GM18498 (cell line): ENCODE results near the gene KLF17.

Experiments used
- ATAC-seq: cut with Tn5 transposase; IDR thresholded peaks from one replicate; pipeline ENCODE4 v1.9.1; 2021; ENCODE audit warnings: mild to moderate bottlenecking, moderate library complexity; ENCODE audit not compliant: unreplicated experiment

KLF17 gene, protein sequence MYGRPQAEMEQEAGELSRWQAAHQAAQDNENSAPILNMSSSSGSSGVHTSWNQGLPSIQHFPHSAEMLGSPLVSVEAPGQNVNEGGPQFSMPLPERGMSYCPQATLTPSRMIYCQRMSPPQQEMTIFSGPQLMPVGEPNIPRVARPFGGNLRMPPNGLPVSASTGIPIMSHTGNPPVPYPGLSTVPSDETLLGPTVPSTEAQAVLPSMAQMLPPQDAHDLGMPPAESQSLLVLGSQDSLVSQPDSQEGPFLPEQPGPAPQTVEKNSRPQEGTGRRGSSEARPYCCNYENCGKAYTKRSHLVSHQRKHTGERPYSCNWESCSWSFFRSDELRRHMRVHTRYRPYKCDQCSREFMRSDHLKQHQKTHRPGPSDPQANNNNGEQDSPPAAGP

DNA sequence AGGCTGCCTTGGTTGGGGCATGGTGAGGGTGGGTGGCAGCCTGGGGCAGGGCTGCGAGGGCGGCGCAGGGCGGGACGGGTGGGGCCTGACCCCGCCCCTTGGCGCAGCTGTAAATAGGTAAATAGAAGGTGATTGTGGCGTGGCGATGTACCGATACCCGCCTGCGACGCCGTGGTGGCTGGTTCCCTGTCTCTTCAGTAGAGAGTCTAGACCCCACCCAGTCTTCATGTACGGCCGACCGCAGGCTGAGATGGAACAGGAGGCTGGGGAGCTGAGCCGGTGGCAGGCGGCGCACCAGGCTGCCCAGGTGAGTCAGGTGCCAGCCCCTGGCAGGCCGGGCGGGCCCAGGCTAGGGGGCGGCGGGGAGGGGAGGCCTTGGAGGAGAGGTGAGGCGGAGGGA lies at the start of gene KLF17:
TSS of gene KLF17 (plus strand) at position 140 of the 400 bp plus-strand sequence. CDS start at position 227, 87 bp downstream.
- no peak for ATAC-seq

DNA sequence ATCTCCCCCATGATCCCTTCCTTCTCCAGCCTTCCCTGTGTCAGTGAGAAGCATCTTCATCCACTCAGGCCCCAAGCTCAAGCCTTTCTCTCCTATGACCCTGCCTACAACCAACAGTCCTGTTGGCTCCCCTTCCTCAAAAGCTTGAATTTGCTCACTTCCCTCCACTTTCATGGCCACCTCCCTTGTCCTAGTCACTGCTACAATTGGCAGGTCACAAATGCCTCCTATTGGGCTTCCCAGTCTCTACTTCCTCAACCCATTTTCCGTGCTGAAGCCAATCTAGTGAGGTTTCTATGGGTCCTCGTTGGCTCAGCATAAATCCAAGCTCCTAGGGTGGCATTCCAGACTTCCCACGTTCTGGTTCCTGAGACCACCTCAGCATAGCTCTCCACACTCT lies 47.2 kb upstream of the KLF17 start:
- ATAC-seq: no peak

DNA sequence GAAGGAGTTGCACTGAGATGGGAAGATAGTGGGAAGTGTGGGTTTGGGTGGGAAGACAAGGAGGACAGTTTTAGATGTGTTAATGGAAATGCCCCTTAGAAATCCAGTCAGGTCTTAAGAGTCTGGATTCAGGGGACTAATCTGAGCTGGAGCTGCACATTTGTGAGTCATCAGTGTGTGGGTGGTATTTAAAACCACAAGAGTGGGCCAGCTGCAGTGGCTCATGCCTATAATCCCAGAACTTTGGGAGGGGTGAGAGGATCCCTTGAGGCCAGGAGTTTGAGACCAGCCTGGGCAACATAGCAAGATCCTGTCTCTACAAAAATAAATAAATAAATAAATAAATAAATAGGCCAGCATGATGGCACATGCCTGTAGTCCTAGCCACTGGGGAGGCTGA lies 46.4 kb upstream of the KLF17 start:
- no peak for ATAC-seq

DNA sequence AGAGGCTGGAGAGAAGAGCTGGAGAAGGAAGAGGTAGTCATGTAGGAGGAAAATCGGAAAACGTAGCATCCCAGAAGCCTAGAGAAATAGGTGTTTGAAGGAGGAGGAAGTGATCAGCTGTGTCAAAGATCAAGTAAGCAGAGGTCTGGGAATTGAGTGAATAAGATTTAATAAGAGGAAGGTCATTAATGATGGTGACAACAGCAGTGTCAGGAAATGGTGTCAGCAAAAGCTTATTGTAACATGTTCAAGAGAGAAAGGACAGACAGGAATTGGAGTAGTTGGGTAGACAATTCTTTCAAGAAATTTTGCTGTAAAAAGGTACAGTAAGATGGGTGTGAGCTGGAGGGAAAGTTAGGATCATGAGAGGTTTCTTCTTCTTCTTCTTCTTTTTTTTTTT lies 45.8 kb upstream of the KLF17 start:
- ATAC-seq: no peak

DNA sequence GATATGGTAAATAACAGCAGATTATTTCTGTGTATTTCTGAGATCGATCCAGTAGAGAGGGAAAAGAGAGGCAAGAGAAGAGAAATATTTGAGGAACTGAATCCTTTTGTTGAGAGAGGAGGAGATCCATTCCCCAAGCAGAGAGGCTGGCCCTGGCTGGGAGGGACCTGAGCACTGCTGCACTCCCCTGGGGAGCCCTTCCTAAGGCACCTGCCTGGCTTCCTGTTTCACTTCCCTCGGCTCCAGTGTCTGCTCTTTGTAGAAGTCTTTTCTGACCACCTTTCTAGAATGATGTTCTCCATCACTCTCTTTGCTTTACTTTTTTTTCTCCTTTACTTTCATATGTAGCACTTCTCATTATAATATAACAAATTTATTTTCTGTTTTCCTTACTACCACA lies 45.1 kb upstream of the KLF17 start:
- ATAC-seq: no peak

DNA sequence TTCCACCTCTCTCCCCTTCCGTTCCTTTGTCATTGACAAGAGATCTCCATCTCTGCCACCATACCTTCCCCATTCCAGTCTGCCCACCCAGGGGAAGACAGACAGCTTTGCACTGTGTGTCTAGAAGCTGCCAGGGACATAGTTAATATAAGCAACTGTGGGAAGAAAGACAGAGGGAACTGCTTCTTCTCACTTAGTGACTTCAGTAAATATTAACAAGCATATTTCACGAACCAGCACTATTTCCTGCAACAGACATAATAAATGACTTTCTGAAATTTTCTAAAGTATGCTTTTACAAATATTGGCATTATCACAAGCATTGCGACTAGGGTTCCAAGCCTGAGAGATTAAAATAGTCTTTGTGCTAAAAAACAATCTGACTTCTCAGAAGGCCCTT lies 44.2 kb upstream of the KLF17 start:
- ATAC-seq: no peak

DNA sequence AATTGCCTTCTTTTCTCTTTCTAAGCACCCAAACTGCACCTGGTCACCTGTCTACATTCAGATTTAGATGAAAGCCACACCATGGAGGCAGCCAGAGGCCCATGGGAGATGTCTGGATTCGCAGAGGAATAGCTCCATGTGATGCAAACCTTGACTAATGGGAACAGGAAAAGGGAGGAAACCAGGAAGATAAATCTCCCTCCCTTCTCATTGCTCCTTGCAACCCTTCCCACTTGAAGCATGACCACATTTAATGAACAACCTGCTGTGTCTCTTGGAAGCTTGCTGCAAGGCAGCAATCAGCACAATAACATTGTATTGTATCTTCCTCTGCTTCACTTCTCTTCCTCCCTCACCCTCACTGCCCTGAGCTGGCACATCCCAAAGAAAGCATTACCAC lies 42.6 kb upstream of the KLF17 start:
- no peak for ATAC-seq

DNA sequence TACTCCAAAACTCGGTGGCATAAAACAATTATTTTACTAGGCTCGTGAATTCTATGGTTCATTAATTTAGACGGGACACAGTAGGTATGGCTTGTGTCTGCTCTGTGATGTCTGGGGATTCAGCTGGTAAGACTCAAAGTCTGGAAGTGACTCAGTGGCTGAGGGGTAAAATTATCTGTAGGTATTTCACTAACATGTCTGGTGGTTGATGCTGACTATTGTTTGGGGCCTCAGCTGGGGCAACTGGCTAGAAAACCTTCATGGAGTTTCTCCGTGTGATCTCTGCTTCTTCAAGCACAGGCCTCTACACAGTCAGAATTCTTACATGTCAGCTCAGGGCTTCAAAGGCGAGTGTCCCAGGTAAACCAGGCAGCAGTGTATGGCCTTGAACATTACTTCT lies 41.2 kb upstream of the KLF17 start:
- ATAC-seq: no peak

DNA sequence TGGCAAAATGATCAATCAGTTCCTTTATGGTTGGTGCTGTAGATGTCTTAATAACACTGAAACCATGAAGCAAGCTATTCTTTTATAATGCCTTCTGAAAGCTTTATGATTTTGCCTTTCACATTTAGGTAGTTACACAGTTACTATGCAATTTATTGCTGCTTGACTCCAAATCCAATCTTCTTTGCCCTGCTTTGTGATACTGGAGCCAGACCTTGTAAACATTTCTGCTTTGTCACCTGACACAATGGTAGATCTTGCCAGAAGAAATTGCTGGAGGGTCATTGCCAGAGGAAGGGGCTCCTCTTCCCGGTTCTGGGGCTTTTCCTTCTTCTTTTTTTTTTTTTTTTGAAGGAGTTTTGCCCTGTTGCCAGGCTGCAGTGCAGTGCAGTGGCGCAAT lies 40.5 kb upstream of the KLF17 start:
- no peak for ATAC-seq

DNA sequence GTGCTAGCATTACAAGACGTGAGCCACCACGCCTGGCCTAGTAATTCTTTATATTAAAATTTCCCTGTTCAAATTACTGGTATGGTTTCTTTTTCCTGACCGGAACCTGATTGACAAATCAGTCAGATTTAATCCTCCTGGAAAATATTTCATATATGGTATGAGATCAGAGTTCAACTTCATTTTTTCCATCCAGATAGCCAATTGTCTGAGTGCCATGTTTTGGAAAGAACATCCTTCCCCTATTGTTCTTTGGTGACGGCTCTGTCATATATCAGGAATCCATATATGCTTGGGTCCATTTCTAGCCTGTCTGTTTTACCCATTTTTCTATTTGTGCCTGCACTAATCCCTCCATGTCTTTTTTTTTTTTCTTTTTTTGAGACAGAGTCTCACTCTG lies 39.1 kb upstream of the KLF17 start:
- ATAC-seq: no peak

DNA sequence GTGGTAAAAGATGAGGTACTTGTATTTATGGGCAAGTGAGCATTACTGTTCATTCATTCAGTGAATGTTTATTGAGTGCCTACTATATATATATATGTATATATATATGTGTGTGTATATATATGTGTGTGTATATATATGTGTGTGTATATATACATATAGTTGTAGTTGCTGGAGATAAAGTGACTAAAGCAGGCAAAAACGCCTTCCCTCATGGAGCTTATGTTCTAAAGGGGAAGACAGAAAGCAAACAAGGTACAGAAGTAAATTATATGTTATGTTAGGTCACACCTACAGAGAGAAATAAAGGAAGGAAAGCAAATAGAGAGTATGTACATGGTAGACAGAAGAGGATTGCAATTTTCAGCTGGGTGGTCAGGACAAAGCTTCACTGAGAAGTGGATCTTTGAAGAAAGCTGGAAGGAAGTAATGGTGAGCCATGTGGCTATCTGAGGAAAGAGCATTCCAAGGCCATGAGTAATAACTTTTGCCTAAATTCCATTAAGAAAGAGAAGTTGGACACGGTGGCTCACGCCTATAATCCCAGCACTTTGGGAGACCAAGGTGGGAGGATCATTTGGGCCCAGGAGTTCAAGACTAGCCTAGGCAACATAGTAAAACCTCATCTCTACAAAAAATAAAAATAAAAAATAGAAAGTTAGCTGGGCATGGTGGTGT lies 33.5 kb upstream of the KLF17 start:
- no peak for ATAC-seq

DNA sequence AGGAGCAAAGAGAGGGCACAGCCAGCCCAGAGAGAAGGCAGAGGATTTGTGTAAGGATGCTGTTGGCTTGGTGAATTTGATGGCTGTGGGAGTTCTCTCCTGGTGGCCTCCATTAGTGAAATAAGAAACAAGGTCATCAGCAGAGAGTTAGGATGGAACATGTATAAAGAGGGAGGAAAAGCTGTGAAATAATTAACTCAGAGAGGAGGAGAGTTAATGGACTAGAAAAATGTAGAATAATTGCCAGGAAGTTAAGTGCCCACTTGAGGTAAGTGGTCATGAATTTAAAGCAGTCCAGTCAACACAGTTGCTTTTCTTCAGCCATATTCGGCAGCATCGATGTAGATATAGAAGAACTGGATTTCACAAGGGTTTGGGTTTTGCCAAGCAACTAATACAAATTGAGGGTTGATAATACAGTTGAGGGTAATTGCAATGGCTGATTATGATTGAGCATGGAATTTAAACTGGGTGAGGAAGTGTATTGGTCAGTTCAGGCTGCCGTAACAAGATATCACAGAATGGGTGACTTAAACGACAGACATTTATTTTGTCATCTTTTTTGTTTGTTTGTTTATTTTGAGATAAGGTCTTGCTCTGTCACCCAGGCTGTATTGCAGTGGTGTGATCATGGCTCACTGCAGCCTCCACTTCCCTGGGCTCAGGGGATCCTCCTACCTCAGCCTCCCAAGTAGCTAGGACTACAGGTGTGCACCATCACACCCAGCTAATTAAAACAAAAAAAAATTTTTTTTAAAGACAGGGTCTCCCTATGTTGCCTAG lies 31.7 kb upstream of the KLF17 start:
- ATAC-seq: no peak

DNA sequence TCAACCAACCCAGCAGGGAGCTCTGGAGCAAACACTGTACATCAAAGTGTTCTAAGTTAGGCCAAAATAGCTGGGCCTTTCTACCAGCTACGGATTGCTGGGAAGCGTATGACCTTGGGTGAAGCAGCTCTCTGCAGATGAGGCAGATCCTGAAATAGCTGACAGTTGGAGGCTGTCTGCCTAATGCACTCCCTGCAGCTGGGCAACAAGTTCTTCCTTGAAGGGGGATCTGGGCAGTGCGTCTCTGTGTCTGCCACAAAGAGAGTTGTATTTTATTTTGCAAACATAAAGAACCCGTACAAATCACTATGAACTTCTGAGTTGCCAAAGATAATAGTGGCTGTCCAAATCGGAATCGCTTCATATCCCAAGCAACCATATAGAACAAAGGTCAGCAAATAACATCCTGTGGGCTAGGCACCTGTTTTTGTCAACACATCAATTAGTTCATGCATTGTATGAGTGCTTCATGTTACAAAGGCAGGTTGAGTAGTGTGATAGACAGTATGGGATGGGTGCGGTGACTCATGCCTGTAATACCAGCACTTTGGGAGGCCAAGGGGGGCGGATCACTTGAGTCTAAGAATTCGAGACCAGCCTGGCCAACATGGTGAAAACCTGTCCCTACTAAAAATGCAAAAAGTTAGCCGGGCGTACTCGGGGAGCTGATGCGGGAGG lies 29.1 kb upstream of the KLF17 start:
- no peak for ATAC-seq

DNA sequence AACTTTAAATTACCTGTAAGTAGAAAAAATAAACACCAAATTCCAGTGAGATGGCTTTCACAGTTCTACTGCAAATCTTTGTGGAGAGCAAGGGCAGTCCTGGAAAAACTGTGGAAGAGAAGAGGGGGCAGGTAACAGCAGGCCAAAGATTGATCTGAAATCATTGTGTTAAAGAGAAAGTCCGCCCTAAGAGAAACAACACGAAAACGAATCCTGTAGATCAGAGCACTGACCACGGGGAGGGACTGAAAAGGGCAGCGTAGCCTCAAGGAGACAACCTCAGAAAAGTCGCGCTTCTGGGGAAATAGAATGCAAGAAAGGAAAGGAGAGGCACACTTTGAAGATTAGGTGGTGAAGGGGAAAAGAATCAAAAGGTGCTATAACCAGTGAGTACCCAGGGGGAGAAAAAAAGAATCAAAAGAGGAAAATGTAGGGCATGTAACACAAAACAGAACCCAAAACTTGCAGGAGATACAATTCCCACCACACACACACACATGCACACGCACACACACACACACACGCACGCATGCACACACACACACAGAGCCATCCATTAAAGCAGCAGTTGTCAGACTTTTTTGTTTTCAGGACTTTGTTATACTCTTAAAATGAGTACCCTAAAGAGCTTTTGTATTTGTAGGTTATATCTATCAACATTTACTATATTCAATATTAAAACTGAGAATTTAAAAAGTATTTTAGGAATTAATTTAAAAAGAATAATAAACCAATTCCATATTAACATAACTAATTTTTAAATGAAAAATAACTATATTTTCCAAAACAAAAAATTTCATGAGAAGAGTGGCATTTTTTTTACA lies 28.0 kb upstream of the KLF17 start:
- no peak for ATAC-seq

DNA sequence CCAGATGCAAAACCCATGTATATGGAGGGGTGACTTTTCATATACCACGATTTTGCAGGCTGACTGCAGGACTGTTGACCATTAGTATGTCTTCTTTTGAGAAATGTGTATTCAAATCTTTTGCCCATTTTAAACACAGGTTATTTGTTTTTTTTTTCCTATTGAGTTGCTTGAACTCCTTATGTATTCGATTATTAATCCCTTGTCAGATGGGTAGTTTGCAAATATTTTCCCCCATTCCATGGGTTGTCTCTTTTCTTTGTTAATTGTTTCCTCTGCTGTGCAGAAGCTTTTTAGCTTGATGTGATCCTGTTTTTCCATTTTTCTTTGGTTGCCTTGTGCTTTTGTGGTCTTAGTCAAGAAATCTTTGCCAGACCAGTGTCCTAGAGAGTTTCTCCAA lies 24.6 kb upstream of the KLF17 start:
- no peak for ATAC-seq

DNA sequence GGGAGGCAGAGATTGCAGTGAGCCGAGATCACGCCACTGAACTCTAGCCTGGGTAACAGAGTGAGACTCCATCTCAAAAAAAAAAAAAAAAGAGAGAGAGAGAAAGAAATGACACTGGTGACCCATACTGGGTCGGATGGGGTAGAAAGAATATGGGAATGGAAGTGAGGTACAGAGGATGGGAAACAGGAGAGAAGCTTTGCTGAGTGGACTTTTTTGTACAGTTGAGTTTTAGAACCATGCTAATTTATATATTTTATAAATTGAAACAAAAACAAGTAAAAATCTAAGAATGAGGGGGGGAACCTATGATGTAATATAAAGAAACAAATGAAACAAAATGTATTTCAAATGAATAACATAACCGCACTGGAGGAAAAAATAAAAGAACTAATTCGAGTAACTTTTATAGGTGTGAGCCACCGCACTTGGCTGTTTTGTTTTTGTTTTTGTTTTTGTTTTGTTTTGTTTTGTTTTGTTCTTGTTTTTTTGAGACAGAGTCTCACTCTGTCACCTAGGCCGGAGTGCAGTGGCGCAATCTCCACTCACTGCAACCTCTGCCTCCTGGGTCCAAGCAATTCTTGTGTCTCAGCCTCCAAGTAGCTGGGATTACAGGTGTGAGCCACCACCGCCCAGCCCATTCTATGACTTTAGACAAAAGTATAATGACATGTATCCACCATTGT lies 18.3 kb upstream of the KLF17 start:
- no peak for ATAC-seq

DNA sequence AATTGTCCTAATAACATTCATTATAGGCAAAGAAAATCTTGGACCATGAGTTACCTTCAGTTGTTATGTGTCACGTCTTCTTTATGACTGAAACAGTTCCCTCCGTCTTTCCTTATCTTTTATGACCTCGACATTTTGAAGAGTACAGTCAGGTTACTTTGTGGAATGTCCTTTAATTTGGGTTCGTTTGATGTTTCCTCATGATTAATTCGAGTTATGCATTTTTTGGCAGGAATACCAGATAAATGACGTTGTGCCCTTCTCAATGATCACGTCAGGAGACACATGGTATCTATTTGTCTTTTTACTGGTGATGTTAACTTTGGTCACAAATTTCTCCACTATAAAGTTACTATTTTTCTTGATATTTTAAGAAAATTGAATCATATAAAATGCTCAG lies 17.3 kb upstream of the KLF17 start:
- no peak for ATAC-seq

DNA sequence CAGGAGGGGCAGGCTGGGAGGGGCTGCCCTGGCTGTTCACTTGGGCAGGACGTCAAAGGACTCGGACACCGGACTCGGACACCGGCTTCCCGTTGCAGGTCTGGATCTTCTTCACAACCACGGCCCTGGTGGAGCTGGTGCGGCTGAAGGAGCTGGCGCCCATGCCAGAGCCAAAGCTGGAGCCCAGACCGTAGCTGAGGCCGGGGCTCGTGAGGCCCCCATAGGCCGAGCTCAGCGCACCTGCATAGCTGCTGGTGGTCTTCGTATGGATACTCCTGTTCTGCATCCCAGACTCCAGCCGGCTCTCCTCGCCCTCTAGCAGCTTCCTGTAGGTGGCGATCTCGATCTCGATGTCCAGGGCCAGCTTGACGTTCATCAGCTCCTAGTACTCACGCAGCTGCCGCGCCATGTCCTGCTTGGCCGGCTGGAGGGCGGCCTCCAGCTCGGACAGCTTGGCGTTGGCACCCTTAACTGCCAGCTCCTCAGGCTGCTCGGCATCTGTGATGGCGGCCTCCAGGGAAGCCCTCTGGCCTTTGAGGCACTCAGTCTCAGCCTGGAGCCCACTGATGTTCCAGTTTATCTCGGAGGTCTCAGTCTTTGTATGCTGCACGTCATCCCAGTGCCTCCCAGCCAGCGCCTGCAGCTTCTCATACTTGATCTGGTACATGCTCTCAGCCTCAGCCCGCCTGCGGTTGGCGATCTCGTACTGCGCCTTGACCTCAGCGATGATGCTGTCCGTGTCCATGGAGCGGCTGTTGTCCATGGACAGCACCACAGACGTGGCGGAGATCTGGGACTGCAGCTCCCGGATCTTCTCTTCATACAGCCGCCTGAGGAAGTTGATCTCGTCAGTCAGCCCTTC lies 15.1 kb upstream of the KLF17 start:
- ATAC-seq: no peak

DNA sequence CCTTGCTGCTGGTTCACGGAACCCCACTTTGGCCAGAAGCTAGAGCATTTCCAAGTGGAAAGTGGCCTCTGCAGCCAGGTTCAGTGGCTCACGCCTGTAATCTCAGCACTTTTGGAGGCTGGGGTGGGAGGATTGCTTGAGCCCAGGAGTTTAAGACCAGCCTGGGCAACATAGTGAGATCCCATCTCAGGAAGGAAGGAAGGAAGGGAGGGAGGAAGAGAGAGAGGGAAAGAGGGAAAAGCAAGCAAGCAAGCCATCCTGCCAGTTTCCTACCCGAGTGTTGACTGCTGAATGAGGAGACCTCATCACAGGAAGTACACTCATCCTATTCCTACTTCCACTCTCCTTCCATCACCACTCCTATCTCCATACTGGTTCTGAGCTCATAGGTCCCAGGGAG lies 12.8 kb upstream of the KLF17 start:
- ATAC-seq: no peak
